ENCODE data around the gene PLAC1.

The PLAC1 gene

DNA sequence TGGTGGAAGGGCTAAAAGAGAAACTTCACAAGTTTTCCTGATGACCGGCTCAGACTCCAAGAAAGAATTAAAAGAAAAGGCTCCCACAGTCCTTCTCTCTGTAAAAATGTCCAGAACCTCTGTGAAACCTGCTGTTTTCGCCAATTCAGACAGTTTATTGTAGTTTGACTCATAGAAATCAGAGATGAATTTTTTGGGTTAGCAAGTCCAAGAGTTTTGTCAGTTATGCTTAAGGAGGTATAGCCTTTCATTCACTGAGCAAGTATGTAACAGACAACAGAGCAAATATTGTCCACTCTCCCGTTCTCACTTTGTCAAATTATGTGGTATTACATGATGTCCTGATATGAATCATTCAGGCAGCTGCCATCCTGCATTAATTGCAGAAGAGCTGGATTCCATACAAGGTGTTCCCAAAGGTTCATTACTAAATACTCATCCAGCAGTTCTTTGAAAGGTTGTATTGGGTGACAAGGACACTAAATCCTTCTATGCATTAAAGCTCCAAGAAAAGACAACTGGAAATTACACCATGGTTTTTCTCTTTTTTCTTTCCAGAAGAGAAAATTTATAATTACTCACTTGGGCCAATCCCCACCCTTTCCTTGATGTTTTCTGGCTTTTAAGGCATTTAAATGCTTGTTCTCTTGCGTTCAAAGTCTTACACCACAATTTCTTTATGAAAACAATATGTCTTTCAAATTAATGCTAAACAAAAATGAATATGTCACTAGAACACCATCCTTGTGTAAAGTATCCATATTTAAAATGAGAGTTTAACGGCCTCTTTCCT lies 30.0 kb upstream of the PLAC1 start:
- TF ChIP-seq SPI1 (IDR thresholded peaks at IDR 0.05; ENCODE audit: borderline replicate concordance, low read depth) (no peak), POLR2AphosphoS5 (IDR thresholded peaks at IDR 0.05; ENCODE audit: low read depth) (no peak), REST (IDR thresholded peaks at IDR 0.05; ENCODE audit: insufficient replicate concordance, low read depth) (no peak), GABPA (IDR thresholded peaks at IDR 0.05; ENCODE audit: low read depth) (no peak), CTCF (IDR thresholded peaks at IDR 0.05; ENCODE audit: insufficient read depth, low read length) (no peak)
- H3K4me3 ChIP-seq (replicated peaks; ENCODE audit: insufficient read depth, low read length): no peak overlapping the region
- no peak for DNase-seq (ENCODE audit: low read depth in 1 of 2, low spot score in 1 of 2)
- no peak overlapping the region for H3K27ac ChIP-seq (replicated peaks)
- H3K27me3 ChIP-seq (ENCODE audit: insufficient read depth, poor library complexity, severe bottlenecking): no peaks in the 10 kb centered on the region

DNA sequence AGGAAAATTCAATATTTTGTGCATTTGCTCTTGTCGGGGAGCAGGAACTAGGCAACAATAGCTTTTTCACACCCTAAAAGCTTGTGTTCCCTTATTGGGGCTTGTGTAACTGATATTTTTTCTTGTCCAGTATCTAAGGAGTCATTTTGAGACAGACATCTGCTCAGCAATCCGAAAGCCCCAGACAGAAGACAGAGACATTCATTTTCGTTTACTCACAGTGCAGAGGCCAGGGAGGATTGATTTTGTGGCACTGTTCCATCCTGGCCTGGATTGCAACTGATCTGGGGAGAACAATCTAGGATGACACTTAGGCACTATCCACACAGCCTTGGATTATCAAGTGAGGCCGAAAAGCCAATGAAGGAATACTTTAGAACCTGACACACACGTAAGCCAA lies 27.4 kb upstream of the PLAC1 start:
- no peak overlapping the region for H3K4me3 ChIP-seq (replicated peaks; ENCODE audit: insufficient read depth, low read length)
- no peak for DNase-seq (ENCODE audit: low read depth in 1 of 2, low spot score in 1 of 2)
- no peaks in the 10 kb centered on the region for H3K27me3 ChIP-seq (ENCODE audit: insufficient read depth, poor library complexity, severe bottlenecking)
- no peak overlapping the region for H3K27ac ChIP-seq (replicated peaks)
- TF ChIP-seq POLR2AphosphoS5 (IDR thresholded peaks at IDR 0.05; ENCODE audit: low read depth): no peak
- no peak for TF ChIP-seq REST (IDR thresholded peaks at IDR 0.05; ENCODE audit: insufficient replicate concordance, low read depth)
- no peak for TF ChIP-seq GABPA (IDR thresholded peaks at IDR 0.05; ENCODE audit: low read depth)

- no peak for DNase-seq (ENCODE audit: low read depth in 1 of 2, low spot score in 1 of 2)
- no peak overlapping the region for H3K4me3 ChIP-seq (replicated peaks; ENCODE audit: insufficient read depth, low read length)
- H3K27ac ChIP-seq (replicated peaks): no peak overlapping the region
- no peak for TF ChIP-seq SPI1 (IDR thresholded peaks at IDR 0.05; ENCODE audit: borderline replicate concordance, low read depth)
- no peak for TF ChIP-seq GABPA (IDR thresholded peaks at IDR 0.05; ENCODE audit: low read depth)
- TF ChIP-seq CTCF (IDR thresholded peaks at IDR 0.05; ENCODE audit: insufficient read depth, low read length): no peak
- TF ChIP-seq REST (IDR thresholded peaks at IDR 0.05; ENCODE audit: insufficient replicate concordance, low read depth): no peak
- no peak for TF ChIP-seq POLR2AphosphoS5 (IDR thresholded peaks at IDR 0.05; ENCODE audit: low read depth)
- no peaks in the 10 kb centered on the region for H3K27me3 ChIP-seq (ENCODE audit: insufficient read depth, poor library complexity, severe bottlenecking)
These were observed 26.7 kb upstream of the PLAC1 start for GRCh38 chrX:134684956-134685355.
